Sigmoid colon (tissue), 7 donors: Measurements from ENCODE around the gene BICRA. TPM values are rescaled to one million over a fixed set of nuclear protein-coding genes. Genes with fewer than 3 reads are reported as not detected.
"Not testable (repeated sequence)": the region's sequence is repeated elsewhere in the genome, so short reads cannot be mapped to it uniquely, and the experiment has no call there.

Experiments
- DNase-seq: peaks from one replicate; pipeline ENCODE4 v3.0.0-alpha.2; 2019
- H3K27ac ChIP-seq, 4 donors: fragments of 200-600 bp; sonication (generic); one replicate each; pipeline ENCODE4 v1.5.1; 2016 to 2019; ENCODE audit warnings: mild to moderate bottlenecking in 1 of 4
- H3K27me3 ChIP-seq, 3 donors: fragments of 200-600 bp; sonication (generic); one replicate each; pipeline ENCODE4 v1.5.1; 2019; ENCODE audit warnings: mild to moderate bottlenecking in 1 of 3
- H3K36me3 ChIP-seq, 4 donors: fragments of 200-600 bp; sonication (generic); one replicate each; pipeline ENCODE4 v1.5.1; 2016 to 2019
- H3K4me1 ChIP-seq, 4 donors: fragments of 200-600 bp; sonication (generic); one replicate each; pipeline ENCODE4 v1.5.1; 2017 to 2019
- H3K4me3 ChIP-seq, 4 donors: fragments of 200-600 bp; sonication (generic); one replicate each; pipeline ENCODE4 v1.5.1; 2017 to 2019; ENCODE audit warnings: mild to moderate bottlenecking in 2 of 4, moderate library complexity in 1 of 4
- H3K9me3 ChIP-seq, 4 donors: fragments of 200-600 bp in 3 of 4; sonication (generic) in 3 of 4; one replicate each; pipeline versions ENCODE4 v1.5.1 to v1.6.1; 2013 to 2019
- CTCF ChIP-seq, 4 experiments: fragments of 450-650 bp in 3 of 4; fragments of 200-600 bp in 1 of 4; IDR thresholded peaks; one replicate each; pipeline ENCODE4 v1.5.1; 2016 to 2019; ENCODE audit warnings: antibody characterized with exemption in 4 of 4, mild to moderate bottlenecking in 3 of 4, moderate library complexity in 2 of 4
- EP300 ChIP-seq, 4 donors: sonication (generic); formaldehyde crosslinking; IDR thresholded peaks; one replicate each; pipeline ENCODE4 v1.6.1; 2017; ENCODE audit warnings: antibody characterized with exemption in 4 of 4
- POLR2A ChIP-seq, 2 donors: fragments of 450-650 bp; IDR thresholded peaks; one replicate each; pipeline ENCODE4 v1.6.1; 2016; ENCODE audit warnings: antibody characterized with exemption in 2 of 2, mild to moderate bottlenecking in 2 of 2, moderate library complexity in 2 of 2
- POLR2AphosphoS5 ChIP-seq, 4 donors: sonication (generic); formaldehyde crosslinking; IDR thresholded peaks; one replicate each; pipeline ENCODE4 v1.6.1; 2017; ENCODE audit warnings: antibody characterized with exemption in 4 of 4
- WGBS, 2 donors: extraction: QIAGEN DNeasy Blood & Tissue Kit; methylation state at CpG; one replicate each; pipeline ENCODE4 v1.1.7; 2013; 5-methylcytosine and 5-hydroxymethylcytosine counted together
- intact Hi-C: fragments of 100-400 bp; cut with DNase I; formaldehyde crosslinking; loops from one replicate; pipeline ENCODE4 v1.15.1; 2023
- polyA plus RNA-seq, 3 donors: library from polyadenylated mRNA; stranded (reverse); fragments of 200-250 nt; gene quantifications; one replicate each; pipeline ENCODE4 v1.2.3, GENCODE V29; 2013
- total RNA-seq, 4 donors: library from RNA; depleted of rRNA; stranded (reverse); fragments of >200 nt; gene quantifications; one replicate each; pipeline ENCODE4 v1.1.0, GENCODE V29; 2016
- donor health status: healthy with polysubstance abuse.
- donor health status: Bipolar disorder and iron deficiency.
- donor health status: healthy.

Gene BICRA
- total and polyA plus RNA-seq, 7 donors, result 1.8 to 21.6 (median 10.3) TPM

GRCh38 chr19:47719047-47719859 is 110.3 kb downstream of the BICRA start:
- DNase-seq, result peak; percentile 99
- Histone ChIP-seq H3K9me3 (no peaks in the 10 kb centered on the region), H3K27ac (peak overlapping the region; percentile 95 to 99 (median 97)), H3K27me3 (no peaks in the 10 kb centered on the region), H3K36me3 (peaks cover 9 to 16% (median 13%) of the 10 kb centered on the region in 4 donors), H3K4me3 (peak overlapping the region; percentile 13 to 43 (median 36)), H3K4me1 (peaks cover 0 to 97% (median 91%) of the 10 kb centered on the region in 4 donors)
- intact Hi-C loops, result loop anchor here (1.0 to 10.0 kb wide), 2 partner anchors 24 to 444 kb away; partner anchors contain the start of gene INAFM1
- 39 to 54% methylated on average over 26 of the region's 26 CpGs for WGBS, 2 donors
- TF ChIP-seq POLR2AphosphoS5 (IDR thresholded peaks at IDR 0.05) (peak; percentile 54 to 91 (median 76)), CTCF (IDR thresholded peaks at IDR 0.05) (no peak), POLR2A (IDR thresholded peaks at IDR 0.05) (peak in 1 of 2 donors; percentile 25), EP300 (IDR thresholded peaks at IDR 0.05) (peak in 2 of 4 donors; percentile 45 to 70)

GRCh38 chr19:47720669-47721422 is 111.9 kb downstream of the BICRA start:
- H3K9me3 ChIP-seq, result no peaks in the 10 kb centered on the region
- intact Hi-C loops, result no loop called here
- no peaks in the 10 kb centered on the region for H3K27me3 ChIP-seq
- H3K36me3 ChIP-seq, result peaks cover 11 to 29% (median 16%) of the 10 kb centered on the region in 4 donors
- peaks cover 0 to 88% (median 85%) of the 10 kb centered on the region in 4 donors for H3K4me1 ChIP-seq
- peak overlapping the region; percentile 95 to 99 (median 97) for H3K27ac ChIP-seq
- 63 to 82% methylated on average over 14 of the region's 14 CpGs for WGBS, 2 donors
- no peak for DNase-seq
- no peak overlapping the region for H3K4me3 ChIP-seq
- no peak for TF ChIP-seq EP300 (IDR thresholded peaks at IDR 0.05)
- TF ChIP-seq POLR2AphosphoS5 (IDR thresholded peaks at IDR 0.05), result no peak
- TF ChIP-seq POLR2A (IDR thresholded peaks at IDR 0.05), result no peak

- TF ChIP-seq POLR2AphosphoS5 (IDR thresholded peaks at IDR 0.05) (peak in 3 of 4 donors; percentile 18 to 61 (median 44)), CTCF (IDR thresholded peaks at IDR 0.05) (no peak)
- Histone ChIP-seq H3K4me3 (peak overlapping the region; percentile 9 to 36 (median 31)), H3K9me3 (no peaks in the 10 kb centered on the region), H3K27ac (peak overlapping the region; percentile 92 to 99 (median 96)), H3K36me3 (peaks cover 11 to 38% (median 21%) of the 10 kb centered on the region in 4 donors), H3K27me3 (no peaks in the 10 kb centered on the region), H3K4me1 (peaks cover 0 to 86% (median 84%) of the 10 kb centered on the region in 4 donors)
- intact Hi-C loops, result no loop called here
- peak; percentile 95 for DNase-seq
- 9 to 37% methylated on average over 7 of the region's 7 CpGs for WGBS, 2 donors
Measured at GRCh38 chr19:47723581-47723940, 114.6 kb downstream of the BICRA start.

GRCh38 chr19:47725759-47726401 is 116.9 kb downstream of the BICRA start:
- DNase-seq, result no peak
- intact Hi-C loops, result no loop called here
- H3K27ac ChIP-seq, result peak overlapping the region; percentile 92 to 99 (median 96)
- H3K4me1 ChIP-seq, result peaks cover 0 to 84% (median 79%) of the 10 kb centered on the region in 4 donors
- no peaks in the 10 kb centered on the region for H3K27me3 ChIP-seq
- no peaks in the 10 kb centered on the region for H3K9me3 ChIP-seq
- TF ChIP-seq POLR2AphosphoS5 (IDR thresholded peaks at IDR 0.05), result peak in 1 of 4 donors; percentile 6
- TF ChIP-seq EP300 (IDR thresholded peaks at IDR 0.05), result no peak
- peaks cover 11 to 45% (median 28%) of the 10 kb centered on the region in 4 donors for H3K36me3 ChIP-seq
- WGBS, 2 donors, result 89 to 93% methylated on average over 48 of the region's 48 CpGs
- no peak overlapping the region for H3K4me3 ChIP-seq

- peaks cover 11 to 51% (median 29%) of the 10 kb centered on the region in 4 donors for H3K36me3 ChIP-seq
Measured at GRCh38 chr19:47726467-47726866, 117.5 kb downstream of the BICRA start.

GRCh38 chr19:47728295-47728694 is 119.4 kb downstream of the BICRA start:
- WGBS, 2 donors, result 85% methylated on average over 4 of the region's 4 CpGs
- peaks cover 11 to 68% (median 35%) of the 10 kb centered on the region in 4 donors for H3K36me3 ChIP-seq

More at GRCh38 chr19:47726467-47726866, 117.5 kb downstream of the BICRA start:
- Histone ChIP-seq H3K9me3 (no peaks in the 10 kb centered on the region), H3K27ac (peak overlapping the region; percentile 92 to 99 (median 96)), H3K27me3 (no peaks in the 10 kb centered on the region), H3K4me3 (no peak overlapping the region), H3K4me1 (peaks cover 0 to 78% (median 76%) of the 10 kb centered on the region in 4 donors)
- DNase-seq, result no peak
- TF ChIP-seq CTCF (IDR thresholded peaks at IDR 0.05), result no peak
- no peak for TF ChIP-seq POLR2A (IDR thresholded peaks at IDR 0.05)
- TF ChIP-seq POLR2AphosphoS5 (IDR thresholded peaks at IDR 0.05), result no peak
- no peak for TF ChIP-seq EP300 (IDR thresholded peaks at IDR 0.05)
- intact Hi-C loops, result no loop called here
- WGBS, 2 donors, result 64 to 74% methylated on average over 4 of the region's 4 CpGs

More at GRCh38 chr19:47728295-47728694, 119.4 kb downstream of the BICRA start:
- H3K9me3 ChIP-seq, DNase-seq, H3K4me3 ChIP-seq, H3K27me3 ChIP-seq, intact Hi-C loops: not testable (repeated sequence)
- Histone ChIP-seq H3K27ac (peak overlapping the region; percentile 92 to 99 (median 96)), H3K4me1 (peaks cover 0 to 63% (median 60%) of the 10 kb centered on the region in 4 donors)
